Measurements from ENCODE around the gene SHCBP1.

The SHCBP1 gene

DNA sequence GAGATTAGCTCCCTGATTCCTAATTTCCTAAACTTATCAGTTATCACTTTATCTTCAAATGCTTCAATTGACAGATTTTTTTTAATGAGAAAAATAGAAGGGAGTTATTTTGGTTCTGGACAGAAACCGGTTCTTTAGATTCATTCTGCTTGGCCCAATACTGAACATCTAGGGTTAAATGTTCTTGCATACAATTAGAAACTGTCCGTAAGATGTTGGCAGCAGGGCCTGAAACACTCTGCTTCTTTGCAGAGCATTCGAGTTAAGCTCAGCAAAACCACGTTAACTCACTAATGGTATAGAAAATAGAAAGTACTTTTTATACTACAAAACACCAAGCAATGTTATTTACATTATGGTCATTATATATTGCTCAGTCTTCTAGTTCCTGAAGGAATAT, 7.2 kb downstream of the SHCBP1 start:
- no peak for DNase-seq (ENCODE audit: low read depth)

- DNase-seq (ENCODE audit: low read depth) = no peak
Observed at GRCh38 chr16:46613352-46613751, 7.8 kb downstream of the SHCBP1 start.

GRCh38 chr16:46612121-46612520, 9.1 kb downstream of the SHCBP1 start:
- no peak for DNase-seq (ENCODE audit: low read depth)

GRCh38 chr16:46607529-46607928, 13.7 kb downstream of the SHCBP1 start:
- DNase-seq (ENCODE audit: low read depth) = peak; percentile 40

DNA sequence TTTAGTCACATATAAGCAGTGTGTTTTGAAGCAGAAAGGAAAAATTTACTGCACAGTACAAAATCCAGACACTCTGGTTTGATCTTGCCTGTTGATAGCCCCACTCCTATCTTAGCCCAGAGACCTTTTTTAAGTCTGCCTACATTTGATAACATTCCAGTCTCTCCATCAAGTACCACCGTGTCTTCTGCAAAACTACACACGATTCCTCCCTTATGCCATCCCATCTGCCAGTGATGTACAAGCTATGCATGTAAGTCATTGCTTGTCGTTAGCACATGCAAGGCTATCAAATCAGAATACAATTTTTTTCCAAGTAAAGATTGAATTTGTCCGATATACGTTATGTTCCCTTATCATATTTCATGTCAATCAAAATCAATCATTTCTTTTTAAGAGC, 14.9 kb downstream of the SHCBP1 start:
- no peak for DNase-seq (ENCODE audit: low read depth)

DNA sequence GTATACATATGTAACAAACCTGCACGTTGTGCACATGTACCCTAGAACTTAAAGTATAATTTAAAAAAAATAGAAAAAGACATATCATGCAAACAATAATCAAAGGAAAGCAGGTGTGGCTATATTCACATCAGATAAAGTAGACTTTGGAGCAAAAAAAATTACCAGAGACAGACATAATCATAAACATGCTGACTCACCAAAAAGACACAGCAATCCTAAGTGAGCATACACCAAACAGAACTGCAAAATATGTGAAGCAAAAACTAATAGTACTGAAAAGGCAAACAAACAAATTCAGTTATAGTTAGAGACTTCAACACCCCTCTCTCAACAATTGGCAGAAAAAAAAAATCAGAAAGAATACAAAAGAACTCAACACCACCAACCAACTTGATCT, 29.9 kb downstream of the SHCBP1 start:
- DNase-seq (ENCODE audit: low read depth) = no peak

DNA sequence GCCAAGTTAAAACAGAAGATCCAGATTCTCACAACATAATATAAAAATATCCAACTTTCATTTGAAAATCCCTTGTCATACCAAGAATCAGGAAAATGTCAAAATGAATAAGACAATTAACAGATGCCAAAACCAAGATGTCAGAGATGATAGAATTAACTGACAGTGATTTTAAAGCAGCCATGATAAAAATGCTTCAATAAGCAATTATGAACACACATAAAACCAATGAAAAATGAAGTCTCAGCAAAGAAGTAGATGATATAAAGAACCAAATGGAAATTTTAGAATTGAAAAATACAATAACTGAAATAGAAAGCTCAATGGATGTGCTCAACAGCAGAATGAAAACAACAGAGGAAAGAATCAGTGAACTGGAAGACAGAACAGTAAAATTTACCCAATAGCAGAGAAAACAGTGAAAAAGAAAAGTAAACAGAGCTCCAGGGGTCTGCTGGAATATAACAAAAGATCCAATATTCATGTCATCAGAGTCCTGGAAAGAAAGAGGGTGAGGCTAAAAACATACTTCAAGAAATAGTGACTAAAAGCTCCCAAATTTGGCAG, 35.1 kb downstream of the SHCBP1 start:
- DNase-seq (ENCODE audit: low read depth) = no peak

DNA sequence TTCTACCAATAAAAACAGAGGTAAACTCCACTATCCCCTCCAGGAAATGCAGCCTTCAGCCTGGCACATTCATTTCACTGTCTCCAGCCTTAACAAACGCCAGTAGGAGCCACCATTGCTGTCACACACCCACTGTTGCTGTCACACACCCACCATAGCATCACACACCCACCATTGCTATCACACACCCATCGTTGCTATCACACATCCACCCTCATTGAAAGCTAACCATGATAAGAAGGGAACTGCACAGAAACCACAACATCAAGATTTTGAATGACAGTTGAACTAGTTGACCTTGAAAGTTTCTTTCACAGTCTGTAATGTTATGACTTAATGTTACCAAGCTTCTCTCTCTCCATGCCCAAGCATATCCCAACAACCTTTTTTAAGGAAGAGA, 38.1 kb downstream of the SHCBP1 start:
- no peak for DNase-seq (ENCODE audit: low read depth)

DNA sequence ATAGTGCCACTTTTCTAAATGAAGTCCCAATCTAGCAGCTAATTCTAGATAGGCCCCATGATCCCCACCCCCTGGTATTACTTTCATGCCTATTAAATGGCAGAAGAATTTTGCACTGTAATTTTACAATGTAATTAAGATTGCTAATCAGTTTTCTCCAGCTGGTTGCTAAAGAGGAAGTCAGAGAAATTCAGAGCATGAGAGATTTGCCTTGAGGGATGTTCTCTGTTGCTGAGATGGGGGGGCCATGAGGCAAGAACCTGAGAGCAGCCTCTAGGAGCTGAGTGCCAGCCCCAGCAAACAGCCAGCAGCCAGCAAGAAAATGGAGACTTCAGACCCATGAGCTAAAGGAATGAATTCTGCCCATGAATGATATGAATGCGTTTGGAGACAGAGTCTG, 38.9 kb downstream of the SHCBP1 start:
- DNase-seq (ENCODE audit: low read depth) = no peak

- no peak for DNase-seq (ENCODE audit: low read depth)
Observed at GRCh38 chr16:46577988-46578579, 43.1 kb downstream of the SHCBP1 start.

DNA sequence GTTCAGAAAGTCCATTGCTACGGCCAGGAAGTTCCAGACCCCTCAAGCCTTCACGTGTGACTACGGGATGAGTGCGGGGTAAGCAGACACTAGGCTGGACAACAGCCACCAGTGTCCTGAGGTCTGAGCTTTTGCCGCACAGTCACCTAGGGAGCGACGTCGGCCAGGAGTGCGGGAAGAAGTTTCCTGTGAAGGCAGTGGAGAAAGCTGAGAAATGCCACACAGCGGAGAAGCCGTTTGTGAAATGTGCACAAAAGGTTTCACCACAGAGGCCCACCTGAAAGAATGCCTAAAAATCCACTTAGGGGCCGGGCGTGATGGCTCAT, 47.4 kb downstream of the SHCBP1 start:
- no peak for DNase-seq (ENCODE audit: low read depth)

- peak; percentile 12 for DNase-seq (ENCODE audit: low read depth)
Observed at GRCh38 chr16:46573008-46573833, 48.0 kb downstream of the SHCBP1 start.

DNA sequence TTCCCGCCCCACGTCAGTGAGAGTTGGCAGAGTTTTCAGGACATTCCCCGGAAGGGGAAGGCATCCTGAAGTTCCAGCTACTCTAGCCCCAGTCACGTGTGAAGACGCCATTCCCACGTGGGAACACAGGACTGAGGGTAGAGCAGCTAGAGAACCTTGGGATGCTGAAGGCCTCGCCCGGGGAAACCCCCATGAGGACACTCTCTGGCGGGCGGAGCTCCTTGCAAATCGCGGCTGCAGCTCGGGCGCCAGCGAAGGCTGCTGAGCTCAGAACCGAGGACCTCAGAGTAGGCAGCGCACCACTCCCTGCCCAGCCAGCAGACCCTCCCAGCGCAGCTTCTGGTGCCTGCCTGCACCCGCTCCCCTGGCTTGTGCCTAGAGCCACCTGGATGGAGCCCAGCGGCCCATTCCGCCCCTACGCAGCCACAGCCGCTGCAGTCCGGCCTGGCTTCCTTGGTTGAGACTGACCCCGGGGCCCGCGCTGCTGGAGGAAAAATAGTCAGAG, 51.9 kb downstream of the SHCBP1 start:
- no peak for DNase-seq (ENCODE audit: low read depth)

- DNase-seq (ENCODE audit: low read depth) = no peak
Observed at GRCh38 chr16:46568472-46569230, 52.5 kb downstream of the SHCBP1 start.

DNA sequence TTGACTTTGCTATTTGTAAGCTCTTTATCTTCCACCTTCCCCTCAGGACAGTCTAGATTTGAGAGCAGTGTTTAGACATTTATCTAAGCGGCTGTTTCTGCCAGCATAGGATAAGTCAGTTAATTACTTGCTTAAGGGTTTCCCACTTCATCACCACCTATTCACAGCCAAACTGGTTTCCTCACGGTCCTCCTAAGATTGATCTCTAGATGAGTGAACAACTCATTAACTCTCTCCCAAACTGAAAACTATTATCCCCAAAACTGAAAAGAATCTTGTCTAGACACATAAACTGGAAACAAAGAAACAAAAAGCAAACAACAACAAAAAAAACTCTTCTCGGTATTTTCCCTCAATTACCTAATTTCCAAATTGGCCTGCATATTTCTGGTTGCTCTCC, 58.2 kb downstream of the SHCBP1 start:
- DNase-seq (ENCODE audit: low read depth) = no peak

GRCh38 chr16:46558018-46558417, 63.2 kb downstream of the SHCBP1 start:
- DNase-seq (ENCODE audit: low read depth) = no peak

DNA sequence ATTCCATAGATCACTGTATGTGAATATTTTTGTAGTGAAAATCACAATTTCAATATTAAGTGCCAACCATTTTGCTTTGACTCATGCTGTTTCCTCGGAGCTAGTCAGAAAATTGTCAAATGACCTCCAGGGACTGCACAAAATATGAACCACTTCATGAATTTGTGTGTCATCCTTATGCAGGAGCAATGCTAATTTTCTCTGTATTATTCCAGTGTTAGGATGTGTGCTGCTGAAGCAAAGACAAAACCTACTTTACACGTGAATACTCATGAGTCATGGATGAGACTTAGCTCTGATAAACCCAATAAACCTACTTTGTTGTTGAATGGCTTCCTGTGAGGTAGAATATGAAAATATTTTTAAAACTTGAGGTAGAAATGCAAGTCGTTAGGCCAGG, 65.2 kb downstream of the SHCBP1 start:
- peak; percentile 4 for DNase-seq (ENCODE audit: low read depth)

DNA sequence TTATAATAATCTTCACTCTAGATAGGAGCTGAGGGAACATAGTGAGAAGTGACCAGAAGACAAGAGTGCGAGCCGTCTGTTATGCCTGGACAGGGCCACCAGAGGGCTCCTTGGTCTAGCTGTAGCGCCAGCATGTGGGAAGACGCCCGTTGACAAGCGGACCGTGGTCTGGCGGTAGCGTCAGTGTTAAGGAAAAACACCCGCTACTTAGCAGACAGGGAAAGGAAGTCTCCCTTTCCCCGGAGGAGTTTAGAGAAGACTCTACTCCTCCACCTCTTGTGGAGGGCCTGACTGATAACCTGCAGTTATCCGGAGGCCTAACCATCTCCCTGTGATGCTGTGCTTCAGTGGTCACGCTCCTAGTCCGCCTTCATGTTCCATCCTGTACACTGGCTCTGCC, 66.7 kb downstream of the SHCBP1 start:
- peak; percentile 38 for DNase-seq (ENCODE audit: low read depth)

GRCh38 chr16:46549477-46549876, 71.7 kb downstream of the SHCBP1 start:
- DNase-seq (ENCODE audit: low read depth) = no peak

Measured in GM04504 (cell line).